WTC11 (cell line): Measurements from ENCODE around the gene ZNF407. TPM values are rescaled to one million over a fixed set of nuclear protein-coding genes. Genes with fewer than 3 reads are reported as not detected.

Experiments used
- ATAC-seq: fragments of 200-7000 bp; cut with Tn5 transposase; 2 replicates; pipeline ENCODE4 v1.10.0; 2021; ENCODE audit warnings: mild to moderate bottlenecking, moderate library complexity
- CTCF ChIA-PET: fragments of 300-600 bp; sonication (Branson Sonifier 250); formaldehyde crosslinking; loops from one replicate; lab custom pipeline; 2021; ENCODE audit warnings: antibody characterized with exemption; lab: Charles Lee
- POLR2A ChIA-PET: fragments of 350-600 bp; sonication (Branson Sonifier 250); formaldehyde crosslinking; loops from one replicate; lab custom pipeline; 2021; ENCODE audit warnings: antibody characterized with exemption; lab: Charles Lee
- DNase-seq: peaks from one replicate; pipeline ENCODE4 v3.0.0; 2021; ENCODE audit warnings: low spot score
- H3K27ac Mint-ChIP-seq: 2 replicates; pipeline ENCODE4 v1.8.0; 2021; ENCODE audit warnings: mixed read lengths
- H3K27me3 Mint-ChIP-seq: 2 replicates; pipeline ENCODE4 v1.8.0; 2021; ENCODE audit warnings: low read depth, mild to moderate bottlenecking, moderate library complexity, mixed read lengths
- H3K36me3 Mint-ChIP-seq: 2 replicates; pipeline ENCODE4 v1.8.0; 2021; ENCODE audit warnings: mixed read lengths
- H3K4me1 Mint-ChIP-seq: 2 replicates; pipeline ENCODE4 v1.8.0; 2022; ENCODE audit warnings: mixed read lengths
- H3K4me3 Mint-ChIP-seq: 2 replicates; pipeline ENCODE4 v1.8.0; 2021; ENCODE audit warnings: mild to moderate bottlenecking, moderate library complexity, mixed read lengths
- H3K9me3 Mint-ChIP-seq: 2 replicates; pipeline ENCODE4 v1.8.0; 2021; ENCODE audit warnings: mixed read lengths
- ATF2 ChIP-seq: sonication (generic); formaldehyde crosslinking; IDR thresholded peaks from 2 replicates; pipeline ENCODE4 v1.8.1; 2022; ENCODE audit warnings: low read depth, missing genetic modification reagents, borderline replicate concordance
- FOXK1 ChIP-seq: sonication (generic); formaldehyde crosslinking; IDR thresholded peaks from 2 replicates; pipeline ENCODE4 v1.8.0; 2022; ENCODE audit warnings: mild to moderate bottlenecking, moderate library complexity, missing genetic modification reagents
- GRHL2 ChIP-seq: fragments of 250-450 bp; sonication (Bioruptor Pico); IDR thresholded peaks from 2 replicates; pipeline ENCODE4 v1.8.0; 2022; ENCODE audit warnings: mild to moderate bottlenecking, moderate library complexity; ENCODE audit not compliant: insufficient replicate concordance, severe bottlenecking
- HMGXB4 ChIP-seq: sonication (generic); formaldehyde crosslinking; IDR thresholded peaks from 2 replicates; pipeline ENCODE4 v1.8.1; 2023; ENCODE audit warnings: mild to moderate bottlenecking, moderate library complexity, missing genetic modification reagents
- JAZF1 ChIP-seq: fragments of 250-450 bp; sonication (Bioruptor Pico); IDR thresholded peaks from 2 replicates; pipeline ENCODE4 v1.9.0; 2021; ENCODE audit warnings: moderate library complexity, mild to moderate bottlenecking, inconsistent platforms
- TP53 ChIP-seq: sonication (generic); formaldehyde crosslinking; IDR thresholded peaks from 2 replicates; pipeline ENCODE4 v1.8.1; 2023; ENCODE audit warnings: mild to moderate bottlenecking, missing genetic modification reagents
- ZBTB21 ChIP-seq: sonication (generic); formaldehyde crosslinking; IDR thresholded peaks from 2 replicates; pipeline ENCODE4 v1.8.1; 2023; ENCODE audit warnings: mild to moderate bottlenecking, missing genetic modification reagents, borderline replicate concordance
- ZBTB43 ChIP-seq: sonication (generic); formaldehyde crosslinking; IDR thresholded peaks from 2 replicates; pipeline ENCODE4 v1.8.1; 2023; ENCODE audit warnings: mild to moderate bottlenecking, missing genetic modification reagents
- ZNF416 ChIP-seq: fragments of 250-450 bp; sonication (Bioruptor Pico); IDR thresholded peaks from 2 replicates; pipeline ENCODE4 v1.9.0; 2021; ENCODE audit warnings: mild to moderate bottlenecking, inconsistent platforms
- total RNA-seq: library from RNA; stranded (reverse); gene quantifications from 3 replicates; pipeline ENCODE4 v1.2.3, GENCODE V29; 2021
- TF ChIP-seq, protein P1 (sequence below): sonication (generic); formaldehyde crosslinking; IDR thresholded peaks from 2 replicates; pipeline ENCODE4 v1.8.0; 2022; ENCODE audit warnings: mild to moderate bottlenecking, missing genetic modification reagents
- TF ChIP-seq, protein P2 (sequence below): fragments of 200-600 bp; IDR thresholded peaks from 2 replicates; pipeline ENCODE4 v1.8.0; 2022; ENCODE audit warnings: antibody characterized with exemption
- TF ChIP-seq, protein P3 (sequence below): sonication (generic); formaldehyde crosslinking; IDR thresholded peaks from 2 replicates; pipeline ENCODE4 v1.8.1; 2022; ENCODE audit warnings: mild to moderate bottlenecking, missing genetic modification reagents, moderate library complexity, borderline replicate concordance
- TF ChIP-seq, protein P4 (sequence below): sonication (generic); formaldehyde crosslinking; IDR thresholded peaks from 2 replicates; pipeline ENCODE4 v1.8.1; 2023; ENCODE audit warnings: mild to moderate bottlenecking, missing genetic modification reagents, borderline replicate concordance

Gene ZNF407
- total RNA-seq, 1 experiment from 2014 or later: 6.5 TPM

DNA sequence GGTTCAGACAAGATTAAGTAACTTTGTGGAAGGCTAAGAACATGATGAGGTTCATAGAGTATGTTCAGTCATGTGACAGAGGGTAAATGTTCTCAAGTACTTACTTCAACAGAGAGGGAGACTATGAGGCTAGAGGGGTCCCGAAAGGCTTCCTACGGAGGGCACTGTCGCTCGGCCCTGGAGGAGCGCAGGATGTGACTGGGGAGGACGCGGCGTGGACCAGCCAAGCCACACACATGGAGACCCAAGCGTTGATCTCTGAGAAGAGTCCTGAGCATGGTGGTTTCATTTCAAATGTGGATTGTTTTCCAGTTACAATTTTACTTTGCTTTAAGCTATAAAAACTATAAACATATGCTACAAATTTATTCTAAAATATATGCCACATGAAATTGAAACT lies 383.8 kb downstream of the ZNF407 start:
- Mint-ChIP-seq H3K4me1 (peaks cover 4% of the 10 kb centered on the region), H3K27me3 (no peaks in the 10 kb centered on the region), H3K27ac (no peak overlapping the region), H3K4me3 (no peak overlapping the region), H3K36me3 (no peaks in the 10 kb centered on the region), H3K9me3 (no peaks in the 10 kb centered on the region; the same call in 1 of the 2 replicates)
- ChIA-PET CTCF (no interaction called here), POLR2A (no interaction called here)
- no peak for ATAC-seq
- DNase-seq: no peak
- TF ChIP-seq ZBTB43 (CRISPR knock-in tag) (no peak), ZBTB21 (CRISPR knock-in tag) (no peak), ZNF416 (CRISPR knock-in tag) (no peak), TP53 (CRISPR knock-in tag) (no peak), JAZF1 (CRISPR knock-in tag) (no peak), GRHL2 (CRISPR knock-in tag) (no peak), FOXK1 (CRISPR knock-in tag) (no peak), ATF2 (CRISPR knock-in tag) (no peak), HMGXB4 (CRISPR knock-in tag) (no peak)
- TF ChIP-seq, protein P1, sequence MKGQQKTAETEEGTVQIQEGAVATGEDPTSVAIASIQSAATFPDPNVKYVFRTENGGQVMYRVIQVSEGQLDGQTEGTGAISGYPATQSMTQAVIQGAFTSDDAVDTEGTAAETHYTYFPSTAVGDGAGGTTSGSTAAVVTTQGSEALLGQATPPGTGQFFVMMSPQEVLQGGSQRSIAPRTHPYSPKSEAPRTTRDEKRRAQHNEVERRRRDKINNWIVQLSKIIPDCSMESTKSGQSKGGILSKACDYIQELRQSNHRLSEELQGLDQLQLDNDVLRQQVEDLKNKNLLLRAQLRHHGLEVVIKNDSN (CRISPR knock-in tag): no peak
- TF ChIP-seq, protein P2, sequence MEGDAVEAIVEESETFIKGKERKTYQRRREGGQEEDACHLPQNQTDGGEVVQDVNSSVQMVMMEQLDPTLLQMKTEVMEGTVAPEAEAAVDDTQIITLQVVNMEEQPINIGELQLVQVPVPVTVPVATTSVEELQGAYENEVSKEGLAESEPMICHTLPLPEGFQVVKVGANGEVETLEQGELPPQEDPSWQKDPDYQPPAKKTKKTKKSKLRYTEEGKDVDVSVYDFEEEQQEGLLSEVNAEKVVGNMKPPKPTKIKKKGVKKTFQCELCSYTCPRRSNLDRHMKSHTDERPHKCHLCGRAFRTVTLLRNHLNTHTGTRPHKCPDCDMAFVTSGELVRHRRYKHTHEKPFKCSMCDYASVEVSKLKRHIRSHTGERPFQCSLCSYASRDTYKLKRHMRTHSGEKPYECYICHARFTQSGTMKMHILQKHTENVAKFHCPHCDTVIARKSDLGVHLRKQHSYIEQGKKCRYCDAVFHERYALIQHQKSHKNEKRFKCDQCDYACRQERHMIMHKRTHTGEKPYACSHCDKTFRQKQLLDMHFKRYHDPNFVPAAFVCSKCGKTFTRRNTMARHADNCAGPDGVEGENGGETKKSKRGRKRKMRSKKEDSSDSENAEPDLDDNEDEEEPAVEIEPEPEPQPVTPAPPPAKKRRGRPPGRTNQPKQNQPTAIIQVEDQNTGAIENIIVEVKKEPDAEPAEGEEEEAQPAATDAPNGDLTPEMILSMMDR: no peak
- TF ChIP-seq, protein P3, sequence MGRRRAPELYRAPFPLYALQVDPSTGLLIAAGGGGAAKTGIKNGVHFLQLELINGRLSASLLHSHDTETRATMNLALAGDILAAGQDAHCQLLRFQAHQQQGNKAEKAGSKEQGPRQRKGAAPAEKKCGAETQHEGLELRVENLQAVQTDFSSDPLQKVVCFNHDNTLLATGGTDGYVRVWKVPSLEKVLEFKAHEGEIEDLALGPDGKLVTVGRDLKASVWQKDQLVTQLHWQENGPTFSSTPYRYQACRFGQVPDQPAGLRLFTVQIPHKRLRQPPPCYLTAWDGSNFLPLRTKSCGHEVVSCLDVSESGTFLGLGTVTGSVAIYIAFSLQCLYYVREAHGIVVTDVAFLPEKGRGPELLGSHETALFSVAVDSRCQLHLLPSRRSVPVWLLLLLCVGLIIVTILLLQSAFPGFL (CRISPR knock-in tag): no peak
- TF ChIP-seq, protein P4, sequence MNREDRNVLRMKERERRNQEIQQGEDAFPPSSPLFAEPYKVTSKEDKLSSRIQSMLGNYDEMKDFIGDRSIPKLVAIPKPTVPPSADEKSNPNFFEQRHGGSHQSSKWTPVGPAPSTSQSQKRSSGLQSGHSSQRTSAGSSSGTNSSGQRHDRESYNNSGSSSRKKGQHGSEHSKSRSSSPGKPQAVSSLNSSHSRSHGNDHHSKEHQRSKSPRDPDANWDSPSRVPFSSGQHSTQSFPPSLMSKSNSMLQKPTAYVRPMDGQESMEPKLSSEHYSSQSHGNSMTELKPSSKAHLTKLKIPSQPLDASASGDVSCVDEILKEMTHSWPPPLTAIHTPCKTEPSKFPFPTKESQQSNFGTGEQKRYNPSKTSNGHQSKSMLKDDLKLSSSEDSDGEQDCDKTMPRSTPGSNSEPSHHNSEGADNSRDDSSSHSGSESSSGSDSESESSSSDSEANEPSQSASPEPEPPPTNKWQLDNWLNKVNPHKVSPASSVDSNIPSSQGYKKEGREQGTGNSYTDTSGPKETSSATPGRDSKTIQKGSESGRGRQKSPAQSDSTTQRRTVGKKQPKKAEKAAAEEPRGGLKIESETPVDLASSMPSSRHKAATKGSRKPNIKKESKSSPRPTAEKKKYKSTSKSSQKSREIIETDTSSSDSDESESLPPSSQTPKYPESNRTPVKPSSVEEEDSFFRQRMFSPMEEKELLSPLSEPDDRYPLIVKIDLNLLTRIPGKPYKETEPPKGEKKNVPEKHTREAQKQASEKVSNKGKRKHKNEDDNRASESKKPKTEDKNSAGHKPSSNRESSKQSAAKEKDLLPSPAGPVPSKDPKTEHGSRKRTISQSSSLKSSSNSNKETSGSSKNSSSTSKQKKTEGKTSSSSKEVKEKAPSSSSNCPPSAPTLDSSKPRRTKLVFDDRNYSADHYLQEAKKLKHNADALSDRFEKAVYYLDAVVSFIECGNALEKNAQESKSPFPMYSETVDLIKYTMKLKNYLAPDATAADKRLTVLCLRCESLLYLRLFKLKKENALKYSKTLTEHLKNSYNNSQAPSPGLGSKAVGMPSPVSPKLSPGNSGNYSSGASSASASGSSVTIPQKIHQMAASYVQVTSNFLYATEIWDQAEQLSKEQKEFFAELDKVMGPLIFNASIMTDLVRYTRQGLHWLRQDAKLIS: no peak
